SK-N-SH (cell line): Measurements from ENCODE around the gene DTNBP1. TPM values are rescaled to one million over a fixed set of nuclear protein-coding genes. Genes with fewer than 3 reads are reported as not detected.

Experiments
- CTCF ChIA-PET: fragments of 300-600, 350-600 bp; formaldehyde crosslinking; extraction: SDS; loops from one replicate; lab custom pipeline; 2021; lab: Yijun Ruan, JAX
- POLR2A ChIA-PET: fragments of 350-600 bp; sonication (Branson Sonifier 250); formaldehyde crosslinking; extraction: SDS; loops from one replicate; lab custom pipeline; 2020; ENCODE audit warnings: antibody characterized with exemption, inconsistent platforms; lab: Yijun Ruan, JAX
- DNase-seq: peaks from one replicate; pipeline ENCODE4 v3.0.0; 2012
- H2AFZ ChIP-seq: fragments of 200-600 bp; sonication (generic); 2 replicates; pipeline ENCODE4 v1.8.1; 2016; ENCODE audit warnings: antibody characterized with exemption, mild to moderate bottlenecking, low read depth
- H3F3A ChIP-seq: fragments of 200-600 bp; sonication (generic); replicated peaks from 2 replicates; pipeline ENCODE3; 2016; ENCODE audit warnings: antibody characterized with exemption, mild to moderate bottlenecking; ENCODE audit not compliant: insufficient read depth
- H3K27ac ChIP-seq, 2 experiments: fragments of 200-500 bp in 1 of 2; fragments of 200-600 bp in 1 of 2; sonication (Bioruptor generic) in 1 of 2; sonication (generic), shearing (Covaris generic) in 1 of 2; 2 replicates each; pipeline versions ENCODE4 v1.5.1 to v1.6.1; 2014 to 2016; ENCODE audit warnings: low read depth in 2 of 2, inconsistent platforms in 1 of 2, low read length in 1 of 2, mild to moderate bottlenecking in 1 of 2, mixed read lengths in 1 of 2
- H3K27me3 ChIP-seq: fragments of 200-600 bp; sonication (generic), shearing (Covaris generic); 2 replicates; pipeline ENCODE4 v1.6.1; 2016; ENCODE audit warnings: mixed run types; ENCODE audit not compliant: insufficient read depth
- H3K36me3 ChIP-seq, 2 experiments: fragments of 200-500 bp in 1 of 2; fragments of 200-600 bp in 1 of 2; sonication (Bioruptor generic) in 1 of 2; sonication (generic) in 1 of 2; replicated peaks in 1 of 2; 2 replicates each; pipeline versions ENCODE3 to v1.5.1; 2014 to 2016; ENCODE audit warnings: low read length in 1 of 2, mild to moderate bottlenecking in 1 of 2; ENCODE audit not compliant: insufficient read depth in 2 of 2, control insufficient read depth in 1 of 2
- H3K4me1 ChIP-seq, 2 experiments: fragments of 200-500 bp in 1 of 2; fragments of 200-600 bp in 1 of 2; sonication (Bioruptor generic) in 1 of 2; sonication (generic), shearing (Covaris generic) in 1 of 2; 2 replicates each; pipeline versions ENCODE4 v1.5.1 to v1.6.1; 2014 to 2016; ENCODE audit warnings: low read depth in 1 of 2, low read length in 1 of 2, mixed run types in 1 of 2; ENCODE audit not compliant: insufficient read depth in 2 of 2, control insufficient read depth in 1 of 2
- H3K4me2 ChIP-seq: fragments of 200-600 bp; sonication (generic), shearing (Covaris generic); 2 replicates; pipeline ENCODE4 v1.6.1; 2017; ENCODE audit warnings: mixed run types
- H3K4me3 ChIP-seq, 2 experiments: fragments of 200-500 bp in 1 of 2; fragments of 200-600 bp in 1 of 2; sonication (Bioruptor generic) in 1 of 2; sonication (generic), shearing (Covaris generic) in 1 of 2; 2 replicates each; pipeline versions ENCODE4 v1.5.1 to v1.8.1; 2014 to 2016; ENCODE audit warnings: low read depth in 2 of 2, inconsistent platforms in 1 of 2, low read length in 1 of 2, mild to moderate bottlenecking in 1 of 2, mixed read lengths in 1 of 2, moderate library complexity in 1 of 2
- H3K79me2 ChIP-seq: fragments of 200-600 bp; sonication (generic); 2 replicates; pipeline ENCODE4 v1.8.1; 2017; ENCODE audit warnings: mild to moderate bottlenecking; ENCODE audit not compliant: insufficient read depth
- H3K9ac ChIP-seq: fragments of 200-600 bp; sonication (generic); 2 replicates; pipeline ENCODE4 v1.6.1; 2017; ENCODE audit warnings: mixed run types
- H3K9me2 ChIP-seq: fragments of 200-600 bp; sonication (generic); 2 replicates; pipeline ENCODE4 v1.6.1; 2017; ENCODE audit warnings: mixed run types
- H3K9me3 ChIP-seq: fragments of 200-600 bp; sonication (generic); 2 replicates; pipeline ENCODE4 v1.6.1; 2017; ENCODE audit warnings: mixed run types, mild to moderate bottlenecking, moderate library complexity
- H4K20me1 ChIP-seq: fragments of 200-600 bp; sonication (generic); 2 replicates; pipeline ENCODE4 v1.6.1; 2017; ENCODE audit warnings: mild to moderate bottlenecking, mixed run types; ENCODE audit not compliant: insufficient read depth
- CHD2 ChIP-seq: fragments of 150-350 bp; IDR thresholded peaks from 2 replicates; pipeline ENCODE4 v1.6.1; 2018; ENCODE audit warnings: low read length; ENCODE audit not compliant: partially characterized antibody
- EP300 ChIP-seq, 2 experiments: IDR thresholded peaks; 2 replicates each; pipeline versions ENCODE4 v1.4.0 to v1.6.1; 2012; ENCODE audit warnings: borderline replicate concordance in 1 of 2, low read depth in 1 of 2, low read length in 1 of 2
- GABPA ChIP-seq: IDR thresholded peaks from 2 replicates; pipeline ENCODE4 v1.4.0; 2012; ENCODE audit warnings: low read depth, mild to moderate bottlenecking
- GATA2 ChIP-seq: sonication (generic); formaldehyde crosslinking; IDR thresholded peaks from 2 replicates; pipeline ENCODE4 v1.5.0; 2020; ENCODE audit warnings: mild to moderate bottlenecking, missing genetic modification reagents
- MXI1 ChIP-seq: IDR thresholded peaks from 2 replicates; pipeline ENCODE4 v1.6.1; 2012; ENCODE audit warnings: mild to moderate bottlenecking, low read depth, low read length, improper control_type of control experiment
- PBX3 ChIP-seq: IDR thresholded peaks from 2 replicates; pipeline ENCODE4; 2012
- RAD21 ChIP-seq: IDR thresholded peaks from 2 replicates; pipeline ENCODE4 v1.6.1; 2012; ENCODE audit warnings: mild to moderate bottlenecking, low read length
- REST ChIP-seq: IDR thresholded peaks from 2 replicates; pipeline ENCODE4 v1.6.1; 2012; ENCODE audit warnings: mild to moderate bottlenecking, low read depth, low read length, moderate library complexity
- RFX5 ChIP-seq: IDR thresholded peaks from 2 replicates; pipeline ENCODE4 v1.6.1; 2012; ENCODE audit warnings: mild to moderate bottlenecking, improper control_type of control experiment, low read length
- RXRA ChIP-seq: IDR thresholded peaks from 2 replicates; pipeline ENCODE4 v1.4.0; 2012; ENCODE audit warnings: low read depth, mild to moderate bottlenecking, borderline replicate concordance
- SIN3A ChIP-seq: IDR thresholded peaks from 2 replicates; pipeline ENCODE4 v1.6.1; 2012; ENCODE audit warnings: low read depth, mild to moderate bottlenecking, low read length, moderate library complexity, borderline replicate concordance
- WGBS: methylation state at CpG from one replicate; pipeline ENCODE4 v1.1.6; 2017; ENCODE audit warnings: low lambda C conversion rate; 5-methylcytosine and 5-hydroxymethylcytosine counted together
- polyA plus RNA-seq, 3 experiments: library from polyadenylated mRNA; depleted of rRNA; stranded (reverse); fragments of >200 nt; gene quantifications; 2 replicates each; pipeline ENCODE4 v1.2.3, GENCODE V29; 2012
- TF ChIP-seq, protein P1 (sequence below): fragments of 200-600 bp; sonication (generic); IDR thresholded peaks from 2 replicates; pipeline ENCODE4 v1.6.1; 2017; ENCODE audit warnings: antibody characterized with exemption, mild to moderate bottlenecking, moderate library complexity

Gene DTNBP1
- polyA plus RNA-seq, 1 of the 3 experiments (the other 2 are of a cell fraction) = 19.7 TPM

GRCh38 chr6:15621203-15622044 lies 41.4 kb downstream of the DTNBP1 start:
- Histone ChIP-seq H3K27ac (peak overlapping the region; percentile 9 to 74; a peak in 3 of 4 replicates), H3K4me2 (peak overlapping the region; percentile 26; the same call in 1 of the 2 replicates), H3K9ac (no peak overlapping the region), H3F3A (no peaks in the 10 kb centered on the region), H3K4me1 (peaks cover 20 to 23% of the 10 kb centered on the region in 2 experiments; a peak in 3 of 4 replicates), H3K36me3 (no peaks in the 10 kb centered on the region), H3K9me2 (no peaks in the 10 kb centered on the region), H4K20me1 (no peaks in the 10 kb centered on the region), H2AFZ (no peak overlapping the region), H3K9me3 (no peaks in the 10 kb centered on the region), H3K27me3 (no peaks in the 10 kb centered on the region), H3K79me2 (peaks cover 3% of the 10 kb centered on the region; the same call in 1 of the 2 replicates), H3K4me3 (no peak overlapping the region)
- DNase-seq = peak; percentile 52
- ChIA-PET CTCF (interaction anchor here (0.9 to 6.0 kb wide), 10 partner anchors 116 to 1493 kb away, joined by 3 to 31 read pairs (median 5); no protein-coding TSS in a partner anchor), POLR2A (no interaction called here)
- TF ChIP-seq RXRA (no peak), GATA2 (peak; percentile 95), SIN3A (no peak), EP300 (IDR thresholded peaks at IDR 0.05; ENCODE audit: borderline replicate concordance in 1 of 2, low read depth in 1 of 2, low read length in 1 of 2) (peak in 1 of 2 experiments; percentile 45; a peak in 2 of 4 replicates), RAD21 (peak; percentile 28), MXI1 (peak; percentile 40; the same call in 1 of the 2 replicates), REST (no peak), PBX3 (no peak), GABPA (no peak), RFX5 (0 out of 2 replicates have a peak, but pooled peaks have one; percentile 9), CHD2 (no peak)
- TF ChIP-seq, protein P1, sequence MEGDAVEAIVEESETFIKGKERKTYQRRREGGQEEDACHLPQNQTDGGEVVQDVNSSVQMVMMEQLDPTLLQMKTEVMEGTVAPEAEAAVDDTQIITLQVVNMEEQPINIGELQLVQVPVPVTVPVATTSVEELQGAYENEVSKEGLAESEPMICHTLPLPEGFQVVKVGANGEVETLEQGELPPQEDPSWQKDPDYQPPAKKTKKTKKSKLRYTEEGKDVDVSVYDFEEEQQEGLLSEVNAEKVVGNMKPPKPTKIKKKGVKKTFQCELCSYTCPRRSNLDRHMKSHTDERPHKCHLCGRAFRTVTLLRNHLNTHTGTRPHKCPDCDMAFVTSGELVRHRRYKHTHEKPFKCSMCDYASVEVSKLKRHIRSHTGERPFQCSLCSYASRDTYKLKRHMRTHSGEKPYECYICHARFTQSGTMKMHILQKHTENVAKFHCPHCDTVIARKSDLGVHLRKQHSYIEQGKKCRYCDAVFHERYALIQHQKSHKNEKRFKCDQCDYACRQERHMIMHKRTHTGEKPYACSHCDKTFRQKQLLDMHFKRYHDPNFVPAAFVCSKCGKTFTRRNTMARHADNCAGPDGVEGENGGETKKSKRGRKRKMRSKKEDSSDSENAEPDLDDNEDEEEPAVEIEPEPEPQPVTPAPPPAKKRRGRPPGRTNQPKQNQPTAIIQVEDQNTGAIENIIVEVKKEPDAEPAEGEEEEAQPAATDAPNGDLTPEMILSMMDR = no peak
- 54% methylated on average over 6 of the region's 6 CpGs for WGBS
